Activated T-helper 1 cell treated with anti-CD3 and anti-CD28 coated beads, Interleukin-12 subunit alpha, Interleukin-12 subunit beta, Interleukin-2, Interleukin-4 antibody, amounts not matched to agents 30 ng/mL and 10 ng/mL and 1 ng/mL, durations not matched to agents 14 hours and 24 hours and 36 hours (primary cell): ENCODE measurements around the gene NPAS4. TPM values are rescaled to one million over a fixed set of nuclear protein-coding genes. Genes with fewer than 3 reads are reported as not detected.

ENCODE experiments used
- total RNA-seq: library from RNA; stranded (reverse); gene quantifications from 2 replicates; pipeline ENCODE4 v1.2.3, GENCODE V29; 2022

NPAS4 gene
- total RNA-seq, 1 donor from 2014 or later, result not detected

Other genes with a start within 250 kb of the NPAS4 start
- 56.3 and 62.1 TPM in 2 replicates for gene KLC2, start 163.3 kb upstream of the NPAS4 start, total RNA-seq
- 123 and 124 TPM in 2 replicates for gene RAB1B, start 152.4 kb upstream of the NPAS4 start, total RNA-seq
- gene CNIH2, start 142.9 kb upstream of the NPAS4 start, total RNA-seq, result 1.7 and 1.8 TPM in 2 replicates
- gene YIF1A, start 131.9 kb upstream of the NPAS4 start, total RNA-seq, result 125 and 127 TPM in 2 replicates
- not detected in 2 replicates for gene TMEM151A, start 129.1 kb upstream of the NPAS4 start, total RNA-seq
- 0.10 TPM in 1 of 2 replicates, not detected in the other for gene CD248, start 104.0 kb upstream of the NPAS4 start, total RNA-seq
- 0.78 and 0.86 TPM in 2 replicates for gene RIN1, start 84.6 kb upstream of the NPAS4 start, total RNA-seq
- gene BRMS1, start 75.9 kb upstream of the NPAS4 start, total RNA-seq, result 63.1 and 67.1 TPM in 2 replicates
- 10.6 and 12.1 TPM in 2 replicates for gene B4GAT1, start 73.4 kb upstream of the NPAS4 start, total RNA-seq
- 14.3 and 16.6 TPM in 2 replicates for gene SLC29A2, start 49.3 kb upstream of the NPAS4 start, total RNA-seq
- gene MRPL11, start 17.8 kb downstream of the NPAS4 start, total RNA-seq, result 93.0 and 93.6 TPM in 2 replicates
- 15.3 and 15.8 TPM in 2 replicates for gene PELI3, start 45.9 kb downstream of the NPAS4 start, total RNA-seq
- 102 and 112 TPM in 2 replicates for gene DPP3, start 59.4 kb downstream of the NPAS4 start, total RNA-seq
- gene BBS1, start 89.6 kb downstream of the NPAS4 start, total RNA-seq, result 18.0 and 18.1 TPM in 2 replicates
- gene ZDHHC24, start 125.0 kb downstream of the NPAS4 start, total RNA-seq, result 14.6 and 15.6 TPM in 2 replicates
- gene ACTN3, start 125.9 kb downstream of the NPAS4 start, total RNA-seq, result 0.05 TPM in 1 of 2 replicates, not detected in the other
- 0.71 and 0.73 TPM in 2 replicates for gene CTSF, start 147.6 kb downstream of the NPAS4 start, total RNA-seq
- 0.29 and 0.37 TPM in 2 replicates for gene CCDC87, start 172.0 kb downstream of the NPAS4 start, total RNA-seq
- 25.3 and 32.1 TPM in 2 replicates for gene CCS, start 172.2 kb downstream of the NPAS4 start, total RNA-seq
- gene RBM14, start 195.6 kb downstream of the NPAS4 start, total RNA-seq, result 198 and 200 TPM in 2 replicates
- 131 and 133 TPM in 2 replicates for gene RBM4, start 217.7 kb downstream of the NPAS4 start, total RNA-seq